Measurements from ENCODE around the gene KLHL12.
"Not testable (repeated sequence)": the region's sequence is repeated elsewhere in the genome, so short reads cannot be mapped to it uniquely, and the experiment has no call there.

The KLHL12 gene

DNA sequence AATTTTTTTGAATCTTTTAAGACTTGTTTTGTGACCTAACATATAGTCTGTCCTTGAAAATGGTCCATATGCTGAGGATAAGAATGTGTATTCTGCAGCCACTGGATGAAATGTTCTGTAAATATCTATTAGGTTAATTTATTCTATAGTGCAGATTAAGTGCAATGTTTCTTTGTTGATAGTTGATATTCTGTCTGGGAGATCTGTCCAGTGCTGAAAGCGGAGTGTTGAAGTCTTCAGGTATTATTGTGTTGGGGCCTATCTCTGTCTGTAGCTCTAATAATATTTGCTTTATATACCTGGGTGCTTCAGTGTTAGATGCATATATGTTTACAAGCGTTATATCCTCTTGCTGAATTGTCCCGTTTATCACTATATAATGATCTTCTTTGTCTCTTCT, 7.7 kb upstream of the KLHL12 start:
- TF ChIP-seq, protein P1, sequence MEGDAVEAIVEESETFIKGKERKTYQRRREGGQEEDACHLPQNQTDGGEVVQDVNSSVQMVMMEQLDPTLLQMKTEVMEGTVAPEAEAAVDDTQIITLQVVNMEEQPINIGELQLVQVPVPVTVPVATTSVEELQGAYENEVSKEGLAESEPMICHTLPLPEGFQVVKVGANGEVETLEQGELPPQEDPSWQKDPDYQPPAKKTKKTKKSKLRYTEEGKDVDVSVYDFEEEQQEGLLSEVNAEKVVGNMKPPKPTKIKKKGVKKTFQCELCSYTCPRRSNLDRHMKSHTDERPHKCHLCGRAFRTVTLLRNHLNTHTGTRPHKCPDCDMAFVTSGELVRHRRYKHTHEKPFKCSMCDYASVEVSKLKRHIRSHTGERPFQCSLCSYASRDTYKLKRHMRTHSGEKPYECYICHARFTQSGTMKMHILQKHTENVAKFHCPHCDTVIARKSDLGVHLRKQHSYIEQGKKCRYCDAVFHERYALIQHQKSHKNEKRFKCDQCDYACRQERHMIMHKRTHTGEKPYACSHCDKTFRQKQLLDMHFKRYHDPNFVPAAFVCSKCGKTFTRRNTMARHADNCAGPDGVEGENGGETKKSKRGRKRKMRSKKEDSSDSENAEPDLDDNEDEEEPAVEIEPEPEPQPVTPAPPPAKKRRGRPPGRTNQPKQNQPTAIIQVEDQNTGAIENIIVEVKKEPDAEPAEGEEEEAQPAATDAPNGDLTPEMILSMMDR (conservative IDR thresholded peaks at IDR 0.05) = no peak
- no peak overlapping the region for H3K27ac ChIP-seq

DNA sequence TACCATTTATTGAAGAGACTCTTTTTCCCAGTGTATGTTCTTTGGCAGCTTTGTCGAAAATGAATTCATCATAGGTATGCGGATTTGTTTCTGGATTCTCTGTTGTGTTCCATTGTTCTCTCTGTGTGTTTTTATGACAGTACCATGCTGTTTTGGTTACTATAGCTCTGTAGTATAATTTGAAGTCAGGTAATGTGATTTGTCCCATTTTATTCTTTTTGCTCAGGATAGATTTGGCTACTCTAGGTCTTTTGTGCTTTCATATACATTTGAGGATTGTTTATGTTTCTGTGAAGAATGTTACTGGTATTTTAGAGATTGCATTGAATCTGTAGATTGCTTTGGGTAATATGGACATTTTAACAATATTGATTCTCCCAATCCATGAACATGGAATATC, 5.4 kb upstream of the KLHL12 start:
- H3K27ac ChIP-seq = no peak overlapping the region
- TF ChIP-seq, protein P1 (conservative IDR thresholded peaks at IDR 0.05) = no peak

DNA sequence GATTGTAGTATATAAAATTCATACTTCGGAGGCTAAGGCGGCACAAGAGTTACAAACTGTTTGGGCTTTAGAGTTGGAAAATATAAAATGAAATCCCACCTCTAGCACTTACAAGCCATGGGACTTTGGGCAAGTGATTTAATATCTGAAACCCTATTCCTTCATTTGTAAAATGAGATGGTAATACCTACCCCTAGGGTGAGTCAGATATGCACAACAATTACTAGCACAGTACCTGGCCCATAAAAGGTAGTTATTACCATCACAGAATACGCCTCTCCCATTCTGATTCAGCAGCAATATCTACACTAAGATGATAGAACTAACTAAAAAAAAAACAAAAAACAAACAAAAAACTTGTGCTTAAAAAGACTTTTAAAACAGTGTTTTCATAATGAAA, 3.5 kb downstream of the KLHL12 start:
- H3K27ac ChIP-seq = no peak overlapping the region
- TF ChIP-seq, protein P1 (conservative IDR thresholded peaks at IDR 0.05) = no peak

DNA sequence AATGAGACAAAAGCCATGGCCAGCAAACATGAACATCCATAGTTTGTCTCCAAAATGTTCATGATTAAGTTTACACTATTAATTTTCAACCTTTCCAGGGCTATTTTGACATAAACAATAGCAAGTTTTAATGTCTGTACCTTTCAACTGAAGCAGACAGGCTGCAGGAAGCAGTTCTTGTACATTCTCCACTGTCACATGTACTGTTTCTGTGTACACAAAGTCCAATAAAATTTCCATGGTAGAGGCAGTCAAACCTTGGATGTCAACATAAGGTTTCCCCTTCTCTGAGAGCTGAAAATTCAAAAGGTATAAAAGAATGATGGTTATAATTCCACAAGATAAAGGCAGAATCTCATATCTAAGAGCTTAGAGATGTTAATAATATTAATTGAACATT, 7.4 kb downstream of the KLHL12 start:
- peak overlapping the region; percentile 92 for H3K27ac ChIP-seq
- TF ChIP-seq, protein P1 (conservative IDR thresholded peaks at IDR 0.05) = no peak

DNA sequence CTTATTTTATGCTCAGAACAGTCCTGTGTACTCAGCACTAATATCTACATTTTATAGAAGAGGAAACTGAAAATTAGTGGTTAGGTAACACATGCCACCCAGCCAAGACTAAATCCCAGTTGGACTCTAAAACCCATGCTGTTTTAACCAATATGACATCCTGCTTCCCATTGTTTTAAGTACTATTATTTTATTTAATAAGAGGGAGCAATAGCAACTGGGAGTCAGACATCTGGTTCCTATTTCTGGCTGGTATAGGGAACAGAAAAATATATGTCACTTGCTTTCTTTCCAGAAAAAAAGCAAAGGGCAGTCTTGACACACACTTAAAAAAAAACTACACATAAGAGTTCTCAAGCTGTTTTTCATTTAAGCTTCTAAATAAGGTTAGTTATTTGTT, 11.9 kb downstream of the KLHL12 start:
- TF ChIP-seq, protein P1 (conservative IDR thresholded peaks at IDR 0.05) = no peak
- H3K27ac ChIP-seq = no peak overlapping the region

DNA sequence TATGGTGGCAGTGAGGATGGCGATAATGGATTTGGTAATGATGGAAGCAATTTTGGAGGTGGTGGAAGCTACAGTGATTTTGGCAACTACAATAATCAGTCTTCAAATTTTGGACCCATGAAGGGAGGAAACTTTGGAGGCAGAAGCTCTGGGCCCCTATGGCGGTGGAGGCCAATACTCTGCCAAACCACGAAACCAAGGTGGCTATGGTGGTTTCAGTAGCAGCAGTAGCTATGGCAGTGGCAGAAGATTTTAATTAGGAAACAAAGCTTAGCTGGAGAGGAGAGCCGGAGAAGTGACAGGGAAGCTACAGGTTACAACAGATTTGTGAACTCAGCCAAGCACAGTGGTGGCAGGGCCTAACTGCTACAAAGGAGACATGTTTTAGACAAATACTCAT, 14.6 kb downstream of the KLHL12 start:
- not testable (repeated sequence) for H3K27ac ChIP-seq

DNA sequence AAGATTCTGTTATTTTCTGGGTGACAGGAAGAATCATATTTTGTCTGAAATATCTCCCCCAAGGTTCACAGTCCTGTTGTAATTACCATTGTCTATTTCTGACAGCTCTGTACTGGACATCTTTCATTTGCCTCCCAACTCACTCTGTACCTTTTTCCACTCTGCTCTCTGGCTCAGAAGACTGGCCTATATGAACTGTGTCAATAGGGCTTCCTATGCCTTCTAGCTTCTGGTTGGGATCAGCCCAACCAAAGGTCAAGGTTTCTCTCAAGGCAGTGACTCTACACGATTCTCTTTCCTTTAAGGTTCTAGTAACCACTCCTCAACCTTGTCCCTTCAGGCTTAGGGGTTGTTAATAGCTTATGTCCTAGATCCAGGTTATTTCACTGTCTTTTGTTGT, 17.5 kb downstream of the KLHL12 start:
- H3K27ac ChIP-seq = no peak overlapping the region
- TF ChIP-seq, protein P1 (conservative IDR thresholded peaks at IDR 0.05) = no peak

DNA sequence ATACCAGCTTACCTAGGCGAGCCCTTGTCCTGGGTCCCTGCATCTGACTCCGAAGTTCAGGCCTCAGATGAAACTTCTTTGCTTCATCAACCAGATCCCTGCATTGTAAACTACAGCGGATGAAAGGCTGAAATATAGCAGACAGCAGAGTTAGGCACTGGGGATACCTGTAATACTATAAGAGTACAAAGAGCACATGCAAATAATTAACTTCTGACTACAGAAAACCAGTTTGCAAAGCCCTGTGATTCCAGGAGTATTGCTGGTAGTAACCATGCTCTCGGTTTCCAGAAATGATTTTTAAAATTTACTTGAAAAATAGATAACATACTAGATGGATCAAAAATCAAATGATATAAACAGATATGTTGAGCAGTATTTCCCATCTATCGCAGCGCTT, 18.0 kb downstream of the KLHL12 start:
- no peak overlapping the region for H3K27ac ChIP-seq
- TF ChIP-seq, protein P1 (conservative IDR thresholded peaks at IDR 0.05) = no peak
